NOMO-1 treated with dmso at 0.1 percent for 144 hours (cell line): ENCODE results near the gene CNPY1.

Source experiments
- DNase-seq: peaks from one replicate; lab custom pipeline; 2025; ENCODE audit not compliant: unreplicated experiment; lab: John Stamatoyannopoulos, UW

CNPY1 gene

GRCh38 chr7:155513543-155514285 lies 32.6 kb downstream of the CNPY1 start:
- DNase-seq: no peak

GRCh38 chr7:155512246-155512887 lies 34.0 kb downstream of the CNPY1 start:
- no peak for DNase-seq

GRCh38 chr7:155511702-155511996 lies 34.7 kb downstream of the CNPY1 start:
- DNase-seq: no peak

GRCh38 chr7:155510975-155511701 lies 35.2 kb downstream of the CNPY1 start:
- DNase-seq: no peak

- no peak for DNase-seq
Measured at GRCh38 chr7:155509725-155510551, 36.4 kb downstream of the CNPY1 start.

- DNase-seq: no peak
Measured at GRCh38 chr7:155509359-155509724, 37.0 kb downstream of the CNPY1 start.

GRCh38 chr7:155508376-155509358 lies 37.7 kb downstream of the CNPY1 start:
- DNase-seq: no peak

- DNase-seq: no peak
Measured at GRCh38 chr7:155507576-155507975, 38.8 kb downstream of the CNPY1 start.

GRCh38 chr7:155506854-155507337 lies 39.5 kb downstream of the CNPY1 start:
- no peak for DNase-seq

- DNase-seq: no peak
Measured at GRCh38 chr7:155505422-155505793, 41.0 kb downstream of the CNPY1 start.

- no peak for DNase-seq
Measured at GRCh38 chr7:155497149-155497901, 49.0 kb downstream of the CNPY1 start.

- no peak for DNase-seq
Measured at GRCh38 chr7:155496267-155497005, 49.9 kb downstream of the CNPY1 start.

- no peak for DNase-seq
Measured at GRCh38 chr7:155495440-155496248, 50.7 kb downstream of the CNPY1 start.

GRCh38 chr7:155494551-155494950 lies 51.8 kb downstream of the CNPY1 start:
- no peak for DNase-seq

- DNase-seq: no peak
Measured at GRCh38 chr7:155493744-155494538, 52.4 kb downstream of the CNPY1 start.

GRCh38 chr7:155491812-155492211 lies 54.5 kb downstream of the CNPY1 start:
- DNase-seq: no peak
